Measurements from ENCODE around the gene FKBP10.

DNA sequence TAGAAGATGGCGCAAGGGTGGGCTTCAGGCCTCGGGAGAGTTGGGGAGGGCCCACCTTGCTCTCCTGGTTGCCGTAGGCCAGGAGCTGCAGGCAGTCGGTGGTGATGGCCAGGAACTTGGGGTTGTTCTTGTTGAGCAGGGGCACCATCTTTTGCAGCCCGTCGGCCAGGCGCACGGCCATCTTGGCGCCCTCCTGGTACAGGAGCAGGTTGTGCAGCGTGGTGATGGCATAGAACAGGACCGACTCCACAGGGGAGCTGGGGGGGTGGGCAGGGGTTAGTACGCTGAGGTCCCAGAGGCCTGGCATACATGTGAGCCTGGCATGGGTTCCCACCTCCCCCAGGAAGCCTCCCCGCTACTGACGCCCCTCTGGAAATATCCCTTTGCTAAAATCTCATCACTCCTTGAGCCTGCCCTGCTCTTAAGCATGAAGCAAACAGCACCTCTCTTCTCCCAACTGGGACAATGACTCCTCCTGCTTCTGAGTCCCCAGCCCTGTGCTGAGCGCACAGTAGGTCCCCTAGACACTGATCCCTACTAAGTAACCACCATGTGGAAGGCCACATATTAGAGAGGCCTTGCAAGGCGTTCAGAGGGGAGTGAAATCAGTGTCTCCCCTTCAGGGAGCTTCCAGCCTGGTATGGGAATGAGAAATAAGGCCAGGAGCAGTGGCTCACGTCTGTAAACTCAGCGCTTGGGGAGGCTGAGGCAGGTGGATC is 45.3 kb upstream of the FKBP10 start:
- no peak for TF ChIP-seq POLR2A (IDR thresholded peaks at IDR 0.05)
- no peak for TF ChIP-seq POLR2AphosphoS5 (IDR thresholded peaks at IDR 0.05)

Data from breast epithelium (tissue), 3 donors.